Measurements from ENCODE around the gene PHRF1.

Gene PHRF1

GRCh38 chr11:659532-660085, 83.3 kb downstream of the PHRF1 start:
- DNase-seq = no peak

- DNase-seq = no peak
Observed at GRCh38 chr11:660281-660680, 84.0 kb downstream of the PHRF1 start.

DNA sequence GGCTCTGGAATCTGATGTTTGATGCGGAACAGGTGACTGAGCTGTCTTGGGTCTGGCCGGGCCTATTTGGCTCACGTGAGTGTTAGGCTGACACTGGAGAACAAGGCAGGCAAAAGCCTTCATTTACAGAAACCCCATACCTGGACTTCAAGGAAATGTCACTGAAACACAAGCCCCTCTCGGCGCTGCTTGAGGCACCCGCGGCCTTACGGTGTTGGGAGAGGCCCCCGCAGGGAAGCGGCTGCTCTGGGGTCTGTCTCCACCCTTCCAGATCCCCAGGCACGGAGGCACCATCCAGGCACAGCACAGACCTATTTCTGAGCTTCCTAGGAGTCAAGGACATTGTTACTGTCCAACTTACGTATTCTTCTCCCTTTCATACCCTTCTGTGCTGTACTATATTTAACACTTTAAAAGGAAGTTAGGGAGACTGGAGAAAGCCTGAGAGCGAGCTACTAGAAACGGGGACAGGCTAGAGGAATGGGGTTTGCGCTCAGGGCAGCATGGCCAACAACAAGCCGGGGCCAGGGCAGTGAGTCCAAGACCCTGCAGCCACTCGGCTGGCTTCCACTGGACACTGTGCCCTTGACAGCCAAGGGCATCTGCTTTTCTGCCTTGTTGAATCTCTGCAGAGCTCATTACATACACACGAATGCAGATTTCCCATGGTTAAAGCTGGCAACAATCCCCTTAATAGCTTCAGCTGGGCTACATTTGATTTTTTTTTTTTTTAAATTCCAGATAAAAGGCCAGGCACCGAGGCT, 84.6 kb downstream of the PHRF1 start:
- DNase-seq = no peak
